GM18520 (cell line): ENCODE results near the gene PGLYRP4.
"Not testable (repeated sequence)": the region's sequence is repeated elsewhere in the genome, so short reads cannot be mapped to it uniquely, and the experiment has no call there.

Experiments
- ATAC-seq: cut with Tn5 transposase; IDR thresholded peaks from one replicate; pipeline ENCODE4 v1.9.1; 2021; ENCODE audit not compliant: unreplicated experiment

Gene PGLYRP4

DNA sequence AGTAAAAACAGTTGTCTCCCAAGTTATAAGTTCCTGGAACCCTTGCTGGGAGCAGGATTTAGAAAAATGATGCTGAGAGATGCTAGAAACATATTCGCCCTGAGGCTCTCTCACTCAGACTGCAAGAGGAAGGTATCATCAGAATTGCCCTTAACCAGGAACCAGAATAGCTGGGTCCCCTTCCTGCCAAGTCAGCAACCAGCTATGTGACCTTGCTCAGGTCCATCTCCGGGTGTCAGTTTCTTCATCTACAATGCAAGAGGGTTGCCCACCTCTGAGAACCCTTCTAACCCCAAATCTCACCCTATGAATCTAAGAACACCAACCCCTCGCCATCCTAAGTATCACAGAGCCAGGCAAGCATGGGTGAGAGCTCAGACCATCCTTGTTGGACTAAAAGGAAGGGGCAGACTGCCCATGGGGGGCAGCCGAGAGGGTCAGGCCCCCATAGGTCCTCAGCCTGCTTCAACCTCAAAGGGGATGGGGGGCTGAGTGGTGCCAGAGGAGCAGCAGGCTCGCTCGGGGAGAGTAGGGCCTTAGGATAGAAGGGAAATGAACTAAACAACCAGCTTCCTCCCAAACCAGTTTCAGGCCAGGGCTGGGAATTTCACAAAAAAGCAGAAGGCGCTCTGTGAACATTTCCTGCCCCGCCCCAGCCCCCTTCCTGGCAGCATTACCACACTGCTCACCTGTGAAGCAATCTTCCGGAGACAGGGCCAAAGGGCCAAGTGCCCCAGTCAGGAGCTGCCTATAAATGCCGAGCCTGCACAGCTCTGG, 8.6 kb upstream of the PGLYRP4 start:
- ATAC-seq: no peak

DNA sequence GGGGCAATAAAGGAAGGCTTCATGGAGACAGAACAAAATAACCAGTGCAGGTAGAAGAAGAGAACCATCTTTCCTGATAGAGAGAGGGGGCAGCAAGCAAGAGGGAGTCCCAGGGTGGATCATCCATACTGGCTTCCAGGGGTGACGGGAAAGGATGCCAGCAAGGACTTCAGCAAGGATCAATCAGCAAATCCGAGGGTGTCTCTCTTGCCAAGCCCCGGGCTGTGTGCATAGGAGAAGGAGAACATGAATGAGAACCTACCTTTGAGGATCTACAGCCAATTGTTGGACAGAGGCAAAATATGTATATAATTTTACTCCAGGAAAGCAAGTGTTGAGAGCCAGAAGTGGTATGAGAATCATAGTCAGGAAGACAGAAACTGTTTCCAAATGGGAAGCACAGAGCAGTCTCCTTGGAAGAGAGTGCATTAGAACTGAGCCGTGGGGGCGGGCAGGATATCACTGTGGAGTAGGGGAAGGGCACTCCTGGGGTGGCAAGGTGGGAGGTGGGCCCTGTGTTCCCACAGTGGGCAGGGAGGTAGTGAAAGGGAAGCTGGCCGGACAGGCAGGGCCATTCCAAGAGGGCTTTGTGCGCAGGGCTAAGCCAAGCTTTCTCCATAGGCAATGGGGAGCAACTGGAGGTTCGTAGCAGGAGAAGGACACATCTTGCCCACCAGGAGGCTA, 7.9 kb upstream of the PGLYRP4 start:
- ATAC-seq: no peak

DNA sequence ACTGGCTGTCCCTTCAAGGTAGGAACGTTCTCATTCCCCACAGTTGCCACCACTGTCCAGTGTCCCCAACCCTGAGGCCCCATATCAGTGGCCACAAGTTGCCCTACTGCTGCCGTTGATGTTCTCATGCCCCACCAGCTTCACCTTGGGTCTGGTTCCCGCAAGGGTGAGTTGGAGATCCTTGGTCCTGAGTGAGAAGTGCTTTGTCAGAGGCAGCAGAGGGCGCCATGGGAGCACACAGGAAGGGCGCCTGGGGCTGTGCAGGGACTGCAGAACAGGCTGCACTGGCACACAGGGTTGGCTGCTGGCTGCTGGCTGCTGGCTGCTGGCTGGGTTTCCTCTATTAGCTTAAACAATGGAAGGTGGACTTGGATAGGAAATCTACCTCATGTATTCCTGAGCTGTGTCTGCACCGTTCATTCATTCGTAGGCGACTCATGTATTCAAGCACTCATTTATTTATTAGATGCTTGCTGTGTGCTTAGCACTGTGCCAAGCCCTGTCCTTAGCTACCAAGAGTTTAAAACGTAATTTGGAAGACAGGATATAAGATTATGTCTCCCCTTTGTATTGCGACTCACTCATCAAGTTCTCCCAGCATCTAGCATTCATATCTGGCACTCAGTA, 6.9 kb upstream of the PGLYRP4 start:
- ATAC-seq: no peak

DNA sequence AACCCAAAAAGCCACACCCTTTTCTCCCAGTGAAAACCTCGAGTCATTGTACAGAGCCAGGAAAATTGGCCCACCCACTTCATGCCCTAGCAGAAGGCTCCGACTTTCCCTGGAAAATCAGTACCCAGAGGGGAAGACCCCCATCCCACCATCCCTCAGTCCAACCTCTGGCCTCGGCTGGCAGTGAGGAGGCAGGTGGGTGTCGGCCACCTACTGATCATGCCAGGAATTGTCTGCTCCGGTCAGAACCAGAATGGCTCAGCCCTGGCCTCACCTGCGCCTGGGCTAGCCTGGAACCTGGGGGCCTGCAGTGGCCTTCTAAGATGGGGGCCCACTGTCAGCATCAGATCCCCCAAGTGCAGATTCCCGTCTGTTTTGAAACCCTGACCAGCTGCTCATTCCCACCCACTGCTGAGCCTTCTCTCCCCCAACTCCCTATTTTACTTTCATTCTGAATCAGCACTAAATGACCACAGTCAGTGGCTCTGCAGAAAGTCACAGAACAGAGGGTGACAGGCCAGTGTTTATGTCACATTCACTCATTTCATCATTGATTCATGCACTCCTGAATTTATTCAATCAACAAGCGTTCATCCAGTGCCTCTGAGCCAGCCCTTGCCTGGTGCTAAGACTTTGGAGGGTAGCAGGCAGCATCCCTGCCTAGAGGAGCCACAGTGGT, 6.0 kb upstream of the PGLYRP4 start:
- no peak for ATAC-seq

DNA sequence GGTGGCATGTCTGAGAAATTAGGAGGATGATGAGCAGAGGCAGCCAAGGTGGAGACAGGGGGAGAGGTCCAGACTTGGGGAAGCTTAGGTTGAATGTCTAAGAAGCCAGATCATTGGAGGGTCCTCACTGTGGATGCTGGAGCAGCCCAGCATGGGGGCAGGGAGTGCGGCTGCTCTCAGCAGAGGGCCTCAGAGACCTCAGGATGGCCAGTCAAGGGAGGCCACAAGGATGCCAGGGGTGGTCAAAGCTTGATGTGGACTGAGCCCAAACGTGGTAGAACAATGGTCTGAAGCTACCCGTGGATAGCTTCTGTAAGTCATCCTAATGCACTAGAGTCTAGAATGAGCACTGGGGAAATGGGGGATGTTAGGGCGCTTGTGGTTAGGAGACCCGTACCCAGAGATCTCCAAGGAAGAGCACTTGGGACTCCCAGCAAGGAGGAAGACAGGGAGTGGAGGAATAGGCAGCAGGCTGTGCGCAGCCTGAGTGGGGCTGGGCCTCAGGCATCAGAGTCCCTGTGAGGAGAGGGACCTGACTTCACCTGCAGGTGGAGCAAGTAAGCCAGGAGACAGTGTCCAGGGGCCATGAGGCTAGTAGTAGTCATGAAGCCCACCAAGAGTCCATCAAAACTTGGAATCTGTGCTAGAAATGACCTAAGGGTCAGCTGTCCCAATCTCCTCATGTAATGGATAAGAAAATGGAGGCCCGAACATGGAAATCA, 4.7 kb upstream of the PGLYRP4 start:
- no peak for ATAC-seq

DNA sequence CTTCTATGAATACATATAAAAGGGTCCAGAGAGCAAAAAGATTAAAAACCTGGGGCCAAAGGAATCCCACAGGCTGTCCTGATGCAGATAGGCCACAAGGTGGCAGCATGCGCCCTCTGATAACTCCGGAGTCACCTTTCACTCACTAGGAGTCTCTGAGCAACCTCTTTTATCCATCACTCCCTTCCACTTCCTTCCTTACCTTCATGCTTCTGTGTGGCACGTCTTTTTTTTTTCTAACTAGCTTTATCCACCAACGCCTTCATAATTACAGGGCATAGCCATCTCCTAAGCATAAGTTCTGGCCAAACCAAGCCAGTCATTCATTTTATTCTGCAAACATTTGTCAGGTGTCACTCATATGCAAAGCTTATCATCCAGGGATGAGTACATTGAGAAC, 3.9 kb upstream of the PGLYRP4 start:
- ATAC-seq: no peak

DNA sequence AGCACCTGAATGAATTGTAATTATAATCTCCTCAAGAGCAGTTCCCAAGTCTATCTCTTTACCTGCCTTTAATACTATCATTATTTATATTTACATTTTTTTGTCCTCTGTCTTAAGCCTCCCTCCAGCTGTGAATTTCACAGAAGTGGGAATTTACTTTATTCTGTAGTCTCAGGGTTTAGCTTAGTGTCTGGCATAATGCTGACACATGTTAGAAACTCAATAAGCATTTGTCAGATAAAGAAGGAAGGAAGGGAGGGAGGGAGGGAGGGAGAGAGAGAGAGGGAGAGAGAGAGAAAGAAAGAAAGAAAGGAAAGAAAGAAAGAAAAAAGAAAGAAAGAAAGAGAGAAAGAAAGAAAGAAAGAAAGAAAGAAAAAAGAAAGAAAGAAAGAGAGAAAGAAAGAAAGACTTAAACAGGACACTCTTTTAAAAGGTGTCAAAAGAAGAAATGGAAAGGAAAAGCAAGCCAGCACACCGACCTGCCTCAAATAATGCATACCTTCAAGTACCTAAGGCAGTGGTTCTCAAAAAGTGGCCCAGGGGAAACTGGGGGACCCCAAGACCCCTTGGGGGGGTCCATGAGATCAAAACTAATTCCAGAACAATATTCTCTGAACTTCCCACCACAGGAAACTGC, 1.8 kb upstream of the PGLYRP4 start:
- ATAC-seq: no peak

DNA sequence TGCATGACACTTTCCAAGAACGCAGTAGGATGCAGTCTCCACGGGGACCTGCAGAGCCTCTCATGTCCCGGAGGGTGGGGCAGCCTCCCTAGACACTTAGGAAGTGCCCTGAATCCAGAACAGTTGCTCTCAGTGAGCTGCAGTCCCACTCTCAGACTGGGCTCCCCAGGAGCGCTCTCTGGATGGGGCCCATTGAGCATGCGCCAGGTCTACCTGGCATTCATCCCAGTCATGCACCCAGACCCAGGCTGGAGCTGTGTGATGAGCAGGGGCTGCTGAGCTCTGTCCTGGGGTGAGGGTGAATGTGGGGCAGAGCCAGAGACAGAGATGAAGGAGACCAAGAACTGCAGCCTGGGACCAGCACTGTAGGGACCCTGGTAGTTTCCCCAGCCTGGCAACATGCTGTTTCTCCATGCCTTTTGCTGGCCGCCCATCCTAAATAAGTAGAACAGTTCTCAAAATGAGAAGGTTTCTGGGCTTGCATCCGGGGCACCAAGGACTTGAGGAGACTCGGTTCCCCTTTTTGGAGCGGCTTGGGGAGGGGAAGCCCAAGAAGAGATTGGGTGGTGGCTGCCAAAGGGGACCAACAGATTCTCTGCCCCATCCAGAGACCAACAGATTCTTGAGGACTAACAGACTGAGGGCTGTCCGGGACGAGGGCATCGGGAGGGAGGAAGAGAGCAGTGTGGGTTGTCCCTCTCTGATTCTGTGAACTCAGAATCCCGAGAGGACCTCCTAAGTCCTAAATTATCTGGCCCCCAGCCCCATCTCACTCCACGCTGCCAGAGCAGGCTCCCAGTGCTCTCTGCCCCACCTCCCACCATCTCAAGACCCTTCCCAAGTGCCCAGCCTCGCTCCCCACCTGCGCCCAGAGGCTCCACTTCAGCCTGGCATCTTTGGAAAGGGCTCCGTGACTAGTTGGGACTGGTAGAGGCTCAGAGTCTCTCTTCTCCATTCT, 1.0 kb upstream of the PGLYRP4 start:
- no peak for ATAC-seq

DNA sequence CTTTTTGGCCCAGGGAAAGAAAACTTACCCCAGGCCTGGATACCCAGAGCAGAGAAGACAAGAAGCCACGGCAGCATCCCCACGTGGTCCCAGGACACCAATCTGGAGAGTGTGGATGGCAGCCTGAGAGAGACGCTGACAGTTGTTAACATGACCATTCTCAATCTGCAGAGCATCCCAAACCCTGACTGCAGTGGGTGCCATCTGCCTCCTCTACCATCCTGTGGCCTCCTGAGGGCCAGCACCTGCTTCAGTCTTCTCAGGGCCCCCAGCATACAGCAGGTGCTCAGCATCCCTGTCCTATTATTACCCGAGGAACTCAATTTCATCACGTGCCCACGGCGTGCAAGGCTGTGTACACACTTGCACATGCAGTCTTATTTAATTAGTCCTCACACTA, 785 bp downstream of the PGLYRP4 start:
- ATAC-seq: no peak

DNA sequence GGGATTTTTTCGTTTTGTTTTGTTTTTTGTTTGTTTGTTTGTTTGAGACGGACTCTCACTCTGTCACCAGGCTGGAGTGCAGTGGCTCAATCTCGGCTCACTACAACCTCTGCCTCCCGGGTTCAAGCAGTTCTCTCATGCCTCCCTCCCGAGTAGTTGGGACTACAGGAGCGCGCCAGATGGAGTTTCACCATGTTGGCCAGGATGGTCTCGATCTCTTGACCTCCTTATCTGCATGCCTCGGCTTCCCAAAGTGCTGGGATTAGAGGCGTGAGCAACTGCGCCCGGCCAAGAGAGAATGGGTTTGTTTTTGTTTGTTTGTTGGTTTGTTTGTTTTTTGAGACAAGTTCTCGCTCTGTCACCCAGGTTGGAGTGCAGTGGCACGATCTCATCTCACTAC, 1.6 kb downstream of the PGLYRP4 start:
- ATAC-seq: not testable (repeated sequence)

DNA sequence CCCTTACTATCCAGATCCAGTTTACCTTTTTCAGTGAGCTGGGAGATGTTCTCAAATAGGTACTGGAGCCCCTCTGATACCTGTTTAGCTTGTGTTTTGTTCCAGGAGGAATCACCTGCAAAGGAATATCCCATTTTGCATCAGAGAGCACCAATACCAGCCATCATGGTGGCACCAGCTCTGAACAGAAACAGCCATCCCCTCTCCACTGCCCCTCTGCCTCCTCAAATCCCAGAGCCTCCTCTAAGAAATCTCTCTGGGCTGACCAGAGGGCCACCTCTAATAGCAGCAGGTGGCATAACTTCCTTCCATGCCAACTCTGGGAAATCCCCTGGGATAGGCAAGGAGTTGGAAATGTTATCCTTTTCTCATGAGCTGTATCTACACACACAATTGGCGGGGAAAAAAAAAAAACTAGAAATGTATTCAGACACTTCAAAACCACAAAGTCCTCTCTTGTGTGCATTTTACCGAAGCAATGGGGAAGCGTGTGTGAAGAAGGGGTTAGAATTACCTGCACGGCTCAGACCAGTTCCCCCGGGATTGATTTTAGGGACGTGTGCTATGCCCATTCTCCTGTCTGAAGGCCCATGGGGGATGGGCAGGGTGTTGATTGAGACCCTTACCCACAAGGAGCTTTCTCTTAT, 2.4 kb downstream of the PGLYRP4 start:
- no peak for ATAC-seq

DNA sequence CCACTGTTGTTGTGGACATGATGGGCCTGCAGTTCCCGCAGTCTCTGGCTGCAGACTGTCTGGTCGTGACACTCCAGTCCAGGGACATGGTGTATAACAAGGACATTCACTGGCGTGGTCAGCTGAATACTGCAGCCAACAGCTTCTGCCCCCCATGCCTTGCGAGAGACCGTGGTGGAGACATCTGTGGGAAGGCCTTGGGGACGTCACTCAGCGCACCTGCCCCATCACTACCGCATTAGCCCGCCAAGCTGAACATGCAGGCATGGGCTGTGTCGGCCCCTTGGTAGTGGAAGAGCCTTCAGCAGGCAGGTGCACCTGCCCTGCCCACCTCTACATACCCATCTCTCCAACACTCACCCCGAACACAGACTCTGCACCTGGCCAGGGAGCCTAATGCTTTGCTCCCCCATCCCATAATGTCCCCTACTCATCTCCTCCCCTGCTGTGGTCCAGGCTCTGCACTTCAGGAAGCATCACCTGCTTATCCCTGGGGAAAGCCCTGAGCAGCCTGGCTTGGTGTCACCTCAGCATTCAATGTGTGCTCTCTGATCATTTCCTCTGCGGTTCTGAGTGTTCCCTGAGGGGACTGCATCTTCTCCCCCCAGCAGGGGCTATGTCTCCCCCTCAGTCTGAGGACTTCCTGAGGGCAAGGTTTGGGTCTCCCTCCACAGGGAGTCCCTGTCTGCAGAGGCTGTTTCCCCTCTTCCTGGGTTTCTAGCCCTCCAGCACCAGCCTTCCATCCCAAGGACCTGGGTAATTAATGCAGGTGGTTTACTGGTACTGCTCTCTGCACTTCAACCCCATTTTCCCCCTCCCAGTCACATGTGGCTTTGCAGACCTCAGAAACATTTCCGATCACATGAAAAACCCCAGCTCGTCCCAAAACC, 3.2 kb downstream of the PGLYRP4 start:
- no peak for ATAC-seq

DNA sequence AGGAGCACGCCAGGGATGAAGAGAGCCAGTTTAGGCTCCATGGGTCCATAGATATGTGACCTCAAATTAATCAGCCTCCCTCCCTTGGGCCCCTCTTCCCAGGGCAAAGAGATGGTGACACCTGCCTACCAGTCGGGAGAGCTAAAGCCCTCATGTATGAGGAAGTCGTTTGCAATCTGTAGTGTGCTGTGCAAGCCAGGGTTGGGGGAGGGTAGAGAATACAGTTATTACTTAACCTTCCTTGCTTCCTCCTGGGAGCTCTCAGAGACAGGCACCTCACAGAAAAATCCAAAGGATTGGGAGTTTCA, 4.0 kb downstream of the PGLYRP4 start:
- no peak for ATAC-seq

DNA sequence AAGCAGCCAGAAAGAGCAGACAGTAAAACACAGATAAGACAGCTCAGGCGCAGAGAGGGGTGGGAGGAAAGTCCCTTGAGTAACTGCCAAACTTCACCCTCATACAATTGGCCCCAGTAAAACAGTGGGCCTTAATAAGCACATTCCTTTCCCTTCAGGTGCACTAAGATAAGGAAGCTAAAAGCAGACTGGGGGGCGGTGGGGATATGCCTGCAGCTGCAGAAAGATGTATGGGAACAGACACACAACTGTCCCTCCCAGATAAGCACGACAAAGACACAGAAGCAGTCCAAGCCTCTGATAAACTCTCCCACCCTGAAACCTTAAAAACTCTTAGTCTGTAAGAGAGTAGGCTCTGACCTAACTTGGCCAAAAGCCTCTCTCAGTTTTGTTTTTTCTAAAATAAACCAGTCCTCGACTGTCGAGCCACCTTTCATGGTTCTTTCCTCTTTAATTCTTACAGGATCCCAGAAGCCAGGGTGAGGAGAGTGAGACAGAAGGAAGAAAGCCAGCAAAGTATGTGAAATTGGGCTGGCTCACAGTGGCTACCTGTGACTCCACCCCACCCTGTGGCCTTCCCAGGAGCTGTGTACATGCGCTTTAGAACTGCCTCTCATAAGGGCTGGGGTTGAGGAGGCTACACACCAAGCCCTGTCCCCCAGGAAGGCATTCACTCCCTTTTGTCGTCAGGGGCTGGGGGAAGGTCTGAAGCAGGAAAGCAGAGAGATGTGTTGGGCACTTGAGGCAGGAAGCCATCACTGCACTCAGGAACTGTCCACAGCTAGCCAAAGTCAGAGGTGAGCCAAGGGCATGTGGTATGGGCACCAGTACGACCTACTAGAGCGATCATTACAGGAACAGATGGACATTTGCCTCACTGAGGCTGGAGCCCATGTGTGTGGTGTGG, 4.6 kb downstream of the PGLYRP4 start:
- ATAC-seq: no peak

DNA sequence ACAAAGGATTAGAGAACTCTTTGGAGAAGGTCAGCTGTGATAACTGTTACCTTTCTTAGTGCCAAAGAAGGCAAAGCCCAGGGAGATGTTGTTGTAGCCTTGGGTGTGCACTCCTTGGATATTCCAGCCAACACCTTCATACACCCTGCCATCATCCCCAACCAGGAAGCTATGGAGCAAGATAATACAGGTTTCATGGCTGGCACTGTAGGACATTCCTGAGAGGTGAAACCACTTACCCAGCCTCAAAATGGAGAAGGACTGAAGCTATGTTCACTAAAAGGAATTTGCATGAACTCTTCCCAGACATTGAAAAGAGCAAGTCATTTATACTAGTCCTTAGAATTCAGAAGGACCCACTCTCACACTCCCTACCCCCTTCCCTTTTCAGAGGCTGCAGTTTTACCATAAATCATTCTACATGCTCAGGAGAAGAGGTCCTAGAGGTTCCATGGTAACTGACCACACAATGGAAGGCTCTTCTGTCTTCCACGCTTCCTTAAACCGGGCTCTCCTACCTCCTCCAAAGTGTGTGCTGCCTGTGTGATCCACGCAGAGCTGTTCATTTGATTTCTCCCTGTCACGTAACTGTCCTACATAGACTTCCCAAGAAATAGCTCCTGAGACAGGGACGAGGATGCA, 5.5 kb downstream of the PGLYRP4 start:
- no peak for ATAC-seq

DNA sequence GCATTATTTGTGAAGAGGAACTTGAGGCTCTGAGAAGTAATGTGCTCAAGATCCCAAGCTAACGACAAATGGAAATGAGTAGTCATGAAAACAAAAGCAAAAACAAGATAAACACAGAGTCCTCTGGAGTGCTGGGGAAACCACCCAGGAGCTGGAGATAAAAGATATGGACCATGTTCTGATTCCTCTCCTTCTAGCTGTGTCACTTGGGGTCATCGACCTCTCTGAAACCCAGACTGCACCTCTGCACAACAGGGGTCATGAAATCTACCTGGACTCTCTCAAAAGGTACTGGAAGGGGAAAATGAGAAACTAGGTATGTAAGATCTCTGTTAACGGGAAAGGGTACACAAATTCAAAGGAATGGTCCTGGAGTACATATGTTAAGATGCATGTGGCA, 6.5 kb downstream of the PGLYRP4 start:
- no peak for ATAC-seq
